Mucosa of descending colon (tissue), 3 donors: ENCODE results near the gene SPINK8. TPM values are rescaled to one million over a fixed set of nuclear protein-coding genes. Genes with fewer than 3 reads are reported as not detected.

Source experiments
- ATAC-seq: fragments of 200-7000 bp; cut with Tn5 transposase; one replicate; pipeline ENCODE4 v1.9.1; 2020; ENCODE audit warnings: mild to moderate bottlenecking, moderate library complexity
- DNase-seq, 3 donors: peaks; one replicate each; pipeline ENCODE4 v3.0.0-alpha.2; 2020
- H3K36me3 ChIP-seq: fragments of 200-600 bp; one replicate; pipeline ENCODE4 v1.8.0; 2021; ENCODE audit warnings: low read depth, mild to moderate bottlenecking
- H3K4me1 ChIP-seq: fragments of 200-600 bp; one replicate; pipeline ENCODE4 v1.8.0; 2021; ENCODE audit warnings: low read depth, mild to moderate bottlenecking
- H3K4me3 ChIP-seq: fragments of 200-600 bp; one replicate; pipeline ENCODE4 v1.8.0; 2021; ENCODE audit warnings: mild to moderate bottlenecking
- H3K9me3 ChIP-seq: fragments of 200-600 bp; one replicate; pipeline ENCODE4 v1.8.0; 2021; ENCODE audit warnings: mild to moderate bottlenecking
- CTCF ChIP-seq: fragments of 200-600 bp; IDR thresholded peaks from one replicate; pipeline ENCODE4 v1.8.0; 2022; ENCODE audit warnings: antibody characterized with exemption, mild to moderate bottlenecking
- intact Hi-C, 2 donors: fragments of 100-400 bp; cut with DNase I in 1 of 2; cut with micrococcal nuclease in 1 of 2; formaldehyde crosslinking; loops; one replicate each; pipeline versions ENCODE4 v1.11.0 to v1.11.1; 2022; cut with DNase I, micrococcal nuclease
- total RNA-seq, 3 donors: library from RNA; stranded (reverse); fragmentation: NEBNext Ultra II Directional in 2 of 3; extraction: Animal tissue kit (Norgen Biotek cat#: 25700) in 2 of 3; gene quantifications; one replicate each; pipeline versions ENCODE4 v1.2.1 to v1.2.4, GENCODE V29; 2021 to 2023
- donor health status: DM: no; HTN: no; CAD: no; lungs with moderate emphysema.
- donor health status: DM: no; HTN: no; CAD: no.
- donor health status: DM: no; HTN: yes; CAD: no.

The SPINK8 gene
- total RNA-seq, 3 donors from 2014 or later, result not detected

- TF ChIP-seq CTCF, result no peak
- intact Hi-C loops, result no loop called here
- H3K36me3 ChIP-seq, result no peaks in the 10 kb centered on the region
Measured at GRCh38 chr3:48301020-48301799, 32.3 kb downstream of the SPINK8 start, which contains the start of gene NME6. Gene NME6 (minus strand): TSS chr3:48301367.

DNA sequence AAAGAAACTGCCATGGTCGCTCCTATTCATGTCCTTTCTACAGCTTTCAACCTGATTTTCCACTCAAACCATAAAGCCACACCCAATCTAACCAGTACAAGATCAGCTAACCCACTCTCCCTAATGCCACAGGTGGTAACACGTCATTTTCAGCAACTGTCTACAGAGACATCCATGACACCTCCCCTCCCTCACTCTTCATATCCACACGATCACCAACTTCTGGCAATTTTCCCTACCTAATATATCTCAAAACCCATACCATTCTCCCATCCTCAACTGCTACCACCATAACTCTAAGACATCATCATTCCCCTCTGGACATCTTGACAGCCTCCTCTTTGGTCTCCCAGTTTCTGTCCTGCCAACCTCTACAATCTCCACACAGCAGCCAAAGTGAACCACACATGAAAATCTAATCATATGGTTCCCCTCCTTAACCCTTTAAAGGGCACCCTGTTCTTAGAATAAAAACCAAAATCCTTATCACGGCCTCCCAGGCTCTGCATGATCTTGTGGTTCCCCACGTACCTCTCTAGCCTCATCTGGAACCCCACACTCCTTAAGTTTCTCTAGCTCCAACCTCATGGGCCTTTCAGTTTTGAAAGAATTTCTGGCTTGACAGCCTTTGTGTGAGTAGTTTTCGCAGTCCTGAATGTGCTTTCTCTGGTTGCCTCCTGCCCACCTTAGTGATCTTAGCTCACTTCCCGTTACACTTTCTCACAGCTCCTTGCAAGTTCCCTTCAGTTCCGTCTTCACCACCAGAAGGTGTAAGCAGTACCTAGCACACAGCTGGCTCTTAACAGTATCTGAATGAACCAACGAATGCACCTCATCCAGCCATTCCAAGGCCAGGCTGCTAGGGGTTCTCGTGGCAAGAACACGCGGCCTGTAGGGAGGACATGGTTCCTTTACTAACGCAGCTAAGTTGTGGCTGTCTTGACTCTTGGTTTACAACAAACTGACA, 33.4 kb downstream of the SPINK8 start:
- peaks cover 2% of the 10 kb centered on the region for H3K4me1 ChIP-seq
- ATAC-seq (no peak), DNase-seq (peak in 1 of 3 donors; percentile 11)
- TF ChIP-seq CTCF, result no peak
- H3K36me3 ChIP-seq, result no peaks in the 10 kb centered on the region
- intact Hi-C loops, result no loop called here
- no peaks in the 10 kb centered on the region for H3K9me3 ChIP-seq
- H3K4me3 ChIP-seq, result no peak overlapping the region

More at GRCh38 chr3:48301020-48301799, 32.3 kb downstream of the SPINK8 start, which contains the start of gene NME6:
- Histone ChIP-seq H3K9me3 (no peaks in the 10 kb centered on the region), H3K4me1 (peaks cover 2% of the 10 kb centered on the region), H3K4me3 (peak within 1 kb of the TSS; percentile 54)
- ATAC-seq, result peak; percentile 99
- DNase-seq, result peak; percentile 95 to 97 (median 96)

GRCh38 chr3:48297111-48297810, 36.2 kb downstream of the SPINK8 start:
- no peak for TF ChIP-seq CTCF
- DNase-seq, result no peak
- no peak for ATAC-seq
- H3K4me1 ChIP-seq, result peaks cover 2% of the 10 kb centered on the region
- H3K36me3 ChIP-seq, result no peaks in the 10 kb centered on the region
- no peaks in the 10 kb centered on the region for H3K9me3 ChIP-seq
- intact Hi-C loops, result no loop called here
- H3K4me3 ChIP-seq, result no peak overlapping the region

DNA sequence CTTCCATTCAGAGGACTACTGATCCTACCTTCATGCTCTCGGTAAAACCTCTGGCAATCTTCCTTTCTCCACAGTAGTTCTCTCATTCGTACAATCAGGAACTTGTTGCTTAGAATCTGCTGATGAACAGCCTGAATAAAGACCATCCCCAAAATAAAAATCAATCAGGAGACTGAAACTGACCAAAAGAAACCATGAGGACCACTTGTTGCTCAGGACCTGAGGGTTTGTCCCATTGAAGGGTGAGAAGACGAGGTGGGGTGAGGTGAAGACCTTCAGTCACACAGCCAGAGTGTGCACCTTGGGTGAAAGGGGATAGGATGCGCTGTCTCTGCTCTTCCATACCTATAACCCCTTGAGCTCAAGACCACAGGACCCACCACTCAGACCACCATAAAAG, 36.8 kb downstream of the SPINK8 start:
- intact Hi-C loops, result no loop called here
- H3K4me3 ChIP-seq, result no peak overlapping the region
- peaks cover 2% of the 10 kb centered on the region for H3K4me1 ChIP-seq

More for the DNA sequence above, 36.8 kb downstream of the SPINK8 start:
- DNase-seq, result no peak
- Histone ChIP-seq H3K9me3 (no peaks in the 10 kb centered on the region), H3K36me3 (no peaks in the 10 kb centered on the region)
- ATAC-seq, result no peak
- TF ChIP-seq CTCF, result no peak
